ENCODE measurements around the gene BAMBI.

DNA sequence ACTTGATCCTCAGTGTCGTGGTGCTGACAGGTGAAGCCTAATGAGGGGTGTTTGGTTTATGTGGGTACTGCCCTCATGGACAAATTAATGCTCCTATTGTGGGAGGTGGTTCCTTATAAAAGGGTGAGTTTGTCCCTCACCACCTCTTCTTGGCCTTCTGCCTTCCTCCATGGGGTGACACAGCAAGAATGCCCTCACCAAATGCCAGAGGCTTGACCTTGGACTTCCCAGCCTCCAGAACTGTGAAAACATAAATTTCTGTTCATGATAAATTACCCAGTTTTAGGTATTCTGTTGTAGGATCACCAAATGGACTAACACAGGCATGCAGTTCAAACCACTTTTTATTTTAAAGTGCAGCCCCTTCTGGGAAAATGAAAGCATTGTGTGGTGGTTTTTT is 39.4 kb downstream of the BAMBI start:
- TF ChIP-seq, protein P1, sequence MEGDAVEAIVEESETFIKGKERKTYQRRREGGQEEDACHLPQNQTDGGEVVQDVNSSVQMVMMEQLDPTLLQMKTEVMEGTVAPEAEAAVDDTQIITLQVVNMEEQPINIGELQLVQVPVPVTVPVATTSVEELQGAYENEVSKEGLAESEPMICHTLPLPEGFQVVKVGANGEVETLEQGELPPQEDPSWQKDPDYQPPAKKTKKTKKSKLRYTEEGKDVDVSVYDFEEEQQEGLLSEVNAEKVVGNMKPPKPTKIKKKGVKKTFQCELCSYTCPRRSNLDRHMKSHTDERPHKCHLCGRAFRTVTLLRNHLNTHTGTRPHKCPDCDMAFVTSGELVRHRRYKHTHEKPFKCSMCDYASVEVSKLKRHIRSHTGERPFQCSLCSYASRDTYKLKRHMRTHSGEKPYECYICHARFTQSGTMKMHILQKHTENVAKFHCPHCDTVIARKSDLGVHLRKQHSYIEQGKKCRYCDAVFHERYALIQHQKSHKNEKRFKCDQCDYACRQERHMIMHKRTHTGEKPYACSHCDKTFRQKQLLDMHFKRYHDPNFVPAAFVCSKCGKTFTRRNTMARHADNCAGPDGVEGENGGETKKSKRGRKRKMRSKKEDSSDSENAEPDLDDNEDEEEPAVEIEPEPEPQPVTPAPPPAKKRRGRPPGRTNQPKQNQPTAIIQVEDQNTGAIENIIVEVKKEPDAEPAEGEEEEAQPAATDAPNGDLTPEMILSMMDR (conservative IDR thresholded peaks at IDR 0.05; ENCODE audit: low read depth, low read length): no peak
- no peak for TF ChIP-seq EZH2 (IDR thresholded peaks at IDR 0.05; ENCODE audit: borderline replicate concordance, low read depth, low read length, poor library complexity, severe bottlenecking)

Data from A673 (cell line).